ENCODE results near the gene CES3. TPM values are rescaled to one million over a fixed set of nuclear protein-coding genes. Genes with fewer than 3 reads are reported as not detected.

The CES3 gene
- total RNA-seq, 1 donor from 2014 or later: 0.29 TPM

DNA sequence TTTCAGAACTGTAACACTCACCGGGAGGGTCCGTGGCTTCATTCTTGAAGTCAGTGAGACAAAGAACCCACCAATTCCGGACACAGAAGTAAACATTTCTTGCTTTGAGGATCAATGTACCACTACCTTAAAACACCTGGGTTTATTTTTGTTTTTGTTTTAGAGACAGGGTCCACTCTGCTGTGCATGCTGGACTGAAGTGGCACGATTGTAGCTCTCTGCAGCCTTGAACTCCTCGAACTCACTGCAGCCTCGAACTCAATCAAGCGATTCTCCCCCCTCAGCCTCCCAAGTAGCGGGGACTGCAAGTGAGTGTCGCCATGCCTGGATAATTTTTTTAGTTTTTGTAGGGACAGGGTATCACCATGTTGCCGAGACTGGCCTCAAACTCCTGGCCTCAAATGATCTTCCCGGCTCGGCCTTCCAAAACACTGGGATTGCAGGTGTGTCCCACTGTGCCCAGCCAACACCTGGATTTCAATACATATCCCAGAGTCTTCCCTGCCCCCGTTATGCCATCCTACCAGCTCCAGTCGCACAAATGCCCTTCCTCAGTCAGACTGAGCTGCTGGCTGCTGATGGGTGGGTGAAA lies 14.3 kb downstream of the CES3 start:
- H3K4me1 Mint-ChIP-seq: no peaks in the 10 kb centered on the region
- TF ChIP-seq, protein P1, sequence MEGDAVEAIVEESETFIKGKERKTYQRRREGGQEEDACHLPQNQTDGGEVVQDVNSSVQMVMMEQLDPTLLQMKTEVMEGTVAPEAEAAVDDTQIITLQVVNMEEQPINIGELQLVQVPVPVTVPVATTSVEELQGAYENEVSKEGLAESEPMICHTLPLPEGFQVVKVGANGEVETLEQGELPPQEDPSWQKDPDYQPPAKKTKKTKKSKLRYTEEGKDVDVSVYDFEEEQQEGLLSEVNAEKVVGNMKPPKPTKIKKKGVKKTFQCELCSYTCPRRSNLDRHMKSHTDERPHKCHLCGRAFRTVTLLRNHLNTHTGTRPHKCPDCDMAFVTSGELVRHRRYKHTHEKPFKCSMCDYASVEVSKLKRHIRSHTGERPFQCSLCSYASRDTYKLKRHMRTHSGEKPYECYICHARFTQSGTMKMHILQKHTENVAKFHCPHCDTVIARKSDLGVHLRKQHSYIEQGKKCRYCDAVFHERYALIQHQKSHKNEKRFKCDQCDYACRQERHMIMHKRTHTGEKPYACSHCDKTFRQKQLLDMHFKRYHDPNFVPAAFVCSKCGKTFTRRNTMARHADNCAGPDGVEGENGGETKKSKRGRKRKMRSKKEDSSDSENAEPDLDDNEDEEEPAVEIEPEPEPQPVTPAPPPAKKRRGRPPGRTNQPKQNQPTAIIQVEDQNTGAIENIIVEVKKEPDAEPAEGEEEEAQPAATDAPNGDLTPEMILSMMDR (IDR thresholded peaks at IDR 0.05): no peak

DNA sequence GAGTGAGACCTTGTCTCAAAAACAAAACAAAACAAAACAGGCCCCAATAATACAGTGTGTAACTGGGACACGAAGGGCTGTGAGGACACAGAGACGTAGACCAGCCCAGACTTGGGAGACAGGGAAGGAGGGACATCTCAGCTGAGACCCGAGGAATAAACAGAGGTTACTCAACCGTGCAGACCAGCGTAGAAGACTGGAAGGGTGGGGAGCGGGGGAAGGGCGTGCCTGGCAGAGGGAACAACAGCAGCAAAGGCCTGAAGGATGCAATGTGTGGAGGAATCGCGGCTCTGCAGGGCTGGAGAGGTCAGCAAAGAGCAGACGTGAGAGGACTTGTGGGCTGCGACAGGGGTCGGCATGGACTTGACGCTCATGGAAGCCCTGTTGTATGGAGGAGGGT lies 15.7 kb downstream of the CES3 start:
- Mint-ChIP-seq H3K27ac (no peak overlapping the region), H3K4me3 (no peak overlapping the region)
- CTCF ChIA-PET: interaction anchor here (1.5 to 2.7 kb wide), 4 partner anchors 22 to 209 kb away, joined by 5 to 11 read pairs (median 10); no protein-coding TSS in a partner anchor

More for the DNA sequence above, 14.3 kb downstream of the CES3 start:
- intact Hi-C loops (cut with micrococcal nuclease): loop anchor here (5.0 kb wide), 2 partner anchors 442 to 472 kb away; partner anchors contain the start of gene ZDHHC1
- no peak overlapping the region for H3K4me3 Mint-ChIP-seq
- ATAC-seq (ENCODE audit: low read depth): no peak
- H3K27ac Mint-ChIP-seq: no peak overlapping the region
- peaks cover 6% of the 10 kb centered on the region for H3K27me3 Mint-ChIP-seq
- ChIA-PET CTCF (interaction anchor here (0.7 to 2.4 kb wide), 5 partner anchors 14 to 210 kb away, joined by 3 to 11 read pairs (median 5); partner anchors contain the start of gene CES3), POLR2A (no interaction called here)
- no peaks in the 10 kb centered on the region for H3K36me3 Mint-ChIP-seq (ENCODE audit: low read depth)
- no peaks in the 10 kb centered on the region for H3K9me3 Mint-ChIP-seq
- no peak for DNase-seq

DNA sequence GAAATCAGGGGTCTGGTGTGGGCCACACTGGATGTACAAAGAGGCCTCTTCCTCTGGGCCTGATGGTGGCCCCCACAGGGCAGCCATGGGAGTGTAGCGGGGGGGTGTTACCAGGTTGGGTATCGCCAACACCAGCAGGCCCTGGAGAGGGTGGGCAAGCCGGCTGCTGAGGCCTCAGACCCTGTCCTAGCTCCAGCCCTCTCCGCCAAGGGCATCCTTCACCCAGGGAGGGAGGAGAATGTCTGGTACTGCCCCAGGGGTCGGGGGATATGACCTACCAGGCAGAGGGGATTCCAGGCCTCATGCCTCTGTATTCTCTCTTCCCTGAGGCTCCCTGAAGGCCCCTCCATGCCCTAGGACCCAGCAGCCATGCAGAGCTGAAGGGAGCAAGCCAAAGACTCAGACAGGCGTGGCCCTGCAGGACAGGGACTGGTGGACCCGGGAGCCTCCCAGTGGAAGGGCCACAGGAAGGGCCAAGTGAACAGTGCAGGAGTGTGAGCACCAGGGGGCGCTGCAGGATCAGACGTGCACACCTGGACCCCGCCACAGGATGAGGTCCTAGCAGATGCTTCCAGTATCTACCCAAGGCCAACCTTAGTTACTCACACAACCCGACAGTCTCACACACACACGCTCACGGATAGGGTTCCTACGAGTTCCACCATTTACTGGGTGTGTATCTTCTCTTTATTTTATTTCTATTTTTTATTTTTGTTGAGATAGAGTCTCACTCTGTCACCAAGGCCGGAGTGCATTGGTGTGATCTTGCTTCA lies 16.5 kb downstream of the CES3 start:
- CTCF ChIA-PET: interaction anchor here (2.7 to 2.8 kb wide), 2 partner anchors 178 to 207 kb away, joined by 10 to 13 read pairs; no protein-coding TSS in a partner anchor
- intact Hi-C loops (cut with micrococcal nuclease): loop anchor here (1.0 to 5.0 kb wide), 8 partner anchors 23 to 488 kb away; partner anchors contain the start of gene ZDHHC1
- TF ChIP-seq, protein P1 (IDR thresholded peaks at IDR 0.05): peak; percentile 51
- H3K4me1 Mint-ChIP-seq: no peaks in the 10 kb centered on the region
- H3K9me3 Mint-ChIP-seq: no peaks in the 10 kb centered on the region
- H3K27me3 Mint-ChIP-seq: peaks cover 6% of the 10 kb centered on the region
- H3K27ac Mint-ChIP-seq: no peak overlapping the region
- DNase-seq: peak; percentile 83
- no peaks in the 10 kb centered on the region for H3K36me3 Mint-ChIP-seq (ENCODE audit: low read depth)
- peak; percentile 99 for ATAC-seq (ENCODE audit: low read depth)
- no peak overlapping the region for H3K4me3 Mint-ChIP-seq
- POLR2A ChIA-PET: interaction anchor here (1.4 kb wide), 1 partner anchor 178 kb away, joined by 4 read pairs; no protein-coding TSS in a partner anchor

More for the DNA sequence above, 15.7 kb downstream of the CES3 start:
- DNase-seq: no peak
- TF ChIP-seq, protein P1 (IDR thresholded peaks at IDR 0.05): no peak
- H3K36me3 Mint-ChIP-seq (ENCODE audit: low read depth): no peaks in the 10 kb centered on the region
- ATAC-seq (ENCODE audit: low read depth): no peak
- POLR2A ChIA-PET: no interaction called here
- intact Hi-C loops (cut with micrococcal nuclease): loop anchor here (1.0 to 5.0 kb wide), 8 partner anchors 22 to 489 kb away; partner anchors contain the start of gene ZDHHC1
- no peaks in the 10 kb centered on the region for H3K4me1 Mint-ChIP-seq
- H3K9me3 Mint-ChIP-seq: no peaks in the 10 kb centered on the region
- H3K27me3 Mint-ChIP-seq: peaks cover 6% of the 10 kb centered on the region

DNA sequence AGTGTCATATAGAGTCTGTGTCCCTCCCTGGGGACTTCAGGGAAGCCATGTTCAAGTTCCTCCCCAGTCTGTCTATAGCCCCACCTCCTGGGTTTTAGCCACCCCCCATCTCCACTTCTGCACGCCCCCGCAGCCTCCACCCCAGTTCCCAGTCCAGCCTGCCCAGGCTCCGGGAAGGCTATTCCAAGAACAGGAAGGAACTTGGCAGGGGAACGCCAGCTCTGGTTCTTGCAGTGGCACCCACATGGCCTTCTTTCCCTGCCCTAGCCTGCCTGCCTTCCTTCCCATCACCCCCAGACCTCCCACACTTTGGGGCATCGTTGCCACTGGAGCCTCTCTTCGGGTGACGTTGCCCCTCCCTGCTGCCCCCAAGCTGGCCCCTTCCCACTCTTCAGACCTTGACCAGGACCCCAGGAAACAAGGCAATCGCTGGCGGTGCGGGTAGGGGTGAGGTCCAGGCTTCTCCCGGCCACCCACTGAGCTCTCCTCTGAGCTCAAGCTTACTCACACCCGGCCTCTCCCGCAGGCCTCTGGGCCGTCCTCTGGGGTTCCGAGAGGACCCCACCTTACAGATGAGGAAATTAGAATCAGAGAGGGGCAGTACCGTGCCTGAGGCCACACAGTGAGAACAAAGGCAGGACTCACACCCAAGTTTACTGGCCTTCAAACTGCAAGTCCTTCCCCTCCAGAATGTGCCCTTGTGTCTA lies 18.1 kb downstream of the CES3 start:
- no peaks in the 10 kb centered on the region for H3K4me1 Mint-ChIP-seq
- no peak overlapping the region for H3K27ac Mint-ChIP-seq
- DNase-seq (no peak), ATAC-seq (ENCODE audit: low read depth) (no peak)
- TF ChIP-seq, protein P1 (IDR thresholded peaks at IDR 0.05): no peak
- H3K36me3 Mint-ChIP-seq (ENCODE audit: low read depth): no peaks in the 10 kb centered on the region
- ChIA-PET POLR2A (interaction anchor here (0.6 to 1.4 kb wide), 2 partner anchors 176 to 263 kb away, joined by 4 read pairs; no protein-coding TSS in a partner anchor), CTCF (interaction anchor here (0.7 to 2.8 kb wide), 4 partner anchors 18 to 468 kb away, joined by 3 to 13 read pairs (median 6); partner anchors contain the start of gene CES3)
- intact Hi-C loops (cut with micrococcal nuclease): loop anchor here (5.0 kb wide), 2 partner anchors 438 to 468 kb away; partner anchors contain the start of gene ZDHHC1
- no peak overlapping the region for H3K4me3 Mint-ChIP-seq
- H3K9me3 Mint-ChIP-seq: no peaks in the 10 kb centered on the region
- peaks cover 6% of the 10 kb centered on the region for H3K27me3 Mint-ChIP-seq

Measured in activated B cell treated with CpG ODN at 0.5 μM for 24 hours (primary cell).